NCI-H2196 (cell line): ENCODE measurements around the gene CELSR1.

Experiments
- DNase-seq: peaks from one replicate; lab custom pipeline; 2025; ENCODE audit not compliant: unreplicated experiment; lab: John Stamatoyannopoulos, UW

The CELSR1 gene

GRCh38 chr22:46355996-46356471, 181.4 kb downstream of the CELSR1 start:
- DNase-seq, result no peak

- peak; percentile 76 for DNase-seq
Observed at GRCh38 chr22:46355369-46355995, 181.9 kb downstream of the CELSR1 start.

- DNase-seq, result no peak
Observed at GRCh38 chr22:46354993-46355305, 182.5 kb downstream of the CELSR1 start.

GRCh38 chr22:46354176-46354992, 183.0 kb downstream of the CELSR1 start:
- DNase-seq, result no peak

- no peak for DNase-seq
Observed at GRCh38 chr22:46353483-46354105, 183.8 kb downstream of the CELSR1 start.

GRCh38 chr22:46352691-46353386, 184.6 kb downstream of the CELSR1 start:
- DNase-seq, result peak; percentile 71

- DNase-seq, result no peak
Observed at GRCh38 chr22:46352276-46352675, 185.1 kb downstream of the CELSR1 start.

GRCh38 chr22:46351767-46352166, 185.7 kb downstream of the CELSR1 start:
- no peak for DNase-seq

GRCh38 chr22:46351131-46351735, 186.2 kb downstream of the CELSR1 start:
- no peak for DNase-seq

GRCh38 chr22:46350646-46351045, 186.8 kb downstream of the CELSR1 start:
- DNase-seq, result no peak

- no peak for DNase-seq
Observed at GRCh38 chr22:46350121-46350520, 187.3 kb downstream of the CELSR1 start.

GRCh38 chr22:46349681-46350080, 187.7 kb downstream of the CELSR1 start:
- DNase-seq, result no peak

- DNase-seq, result no peak
Observed at GRCh38 chr22:46349238-46349637, 188.2 kb downstream of the CELSR1 start.

- no peak for DNase-seq
Observed at GRCh38 chr22:46348099-46348695, 189.2 kb downstream of the CELSR1 start.

GRCh38 chr22:46347646-46348045, 189.8 kb downstream of the CELSR1 start:
- DNase-seq, result no peak

GRCh38 chr22:46346680-46347405, 190.6 kb downstream of the CELSR1 start:
- no peak for DNase-seq

- no peak for DNase-seq
Observed at GRCh38 chr22:46340676-46341075, 196.7 kb downstream of the CELSR1 start.

GRCh38 chr22:46339956-46340355, 197.5 kb downstream of the CELSR1 start:
- no peak for DNase-seq

GRCh38 chr22:46338636-46339035, 198.8 kb downstream of the CELSR1 start:
- no peak for DNase-seq

GRCh38 chr22:46337870-46338269, 199.6 kb downstream of the CELSR1 start:
- DNase-seq, result no peak
